Neural cell (in vitro differentiated cells): ENCODE data around the gene LYVE1. TPM values are rescaled to one million over a fixed set of nuclear protein-coding genes. Genes with fewer than 3 reads are reported as not detected.

Source experiments
- H2AFZ ChIP-seq: fragments of 200-600, 300-800 bp; sonication (generic), shearing (Covaris generic); 2 replicates; pipeline ENCODE4 v1.6.0; 2014; ENCODE audit warnings: low read depth, mild to moderate bottlenecking, antibody characterized with exemption, low read length, moderate library complexity
- H3F3A ChIP-seq: fragments of 200-600 bp; shearing (Covaris generic); 2 replicates; pipeline ENCODE4 v1.6.1; 2016; ENCODE audit warnings: mild to moderate bottlenecking, moderate library complexity, mixed read lengths, antibody characterized with exemption, low read length; ENCODE audit not compliant: insufficient read depth, poor library complexity, severe bottlenecking
- H3K27ac ChIP-seq: fragments of 200-600, 300-800 bp; sonication (generic), shearing (Covaris generic); 2 replicates; pipeline ENCODE4 v1.5.1; 2014; ENCODE audit warnings: mild to moderate bottlenecking, low read length, moderate library complexity
- H3K27me3 ChIP-seq: fragments of 300-800, 200-600 bp; sonication (generic), shearing (Covaris generic); 2 replicates; pipeline ENCODE4 v1.6.0; 2014; ENCODE audit warnings: mild to moderate bottlenecking, low read depth, low read length, moderate library complexity; ENCODE audit not compliant: insufficient read depth
- H3K36me3 ChIP-seq: fragments of 300-800, 200-600 bp; sonication (generic), shearing (Covaris generic); 2 replicates; pipeline ENCODE4 v1.5.1; 2014; ENCODE audit warnings: mild to moderate bottlenecking, antibody characterized with exemption, low read length, moderate library complexity; ENCODE audit not compliant: insufficient read depth
- H3K4me2 ChIP-seq: fragments of 300-800, 200-600 bp; sonication (generic), shearing (Covaris generic); 2 replicates; pipeline ENCODE4 v1.6.0; 2014; ENCODE audit warnings: mild to moderate bottlenecking, low read length
- H3K4me3 ChIP-seq: fragments of 300-800, 200-600 bp; sonication (generic), shearing (Covaris generic); 2 replicates; pipeline ENCODE4 v1.5.1; 2014; ENCODE audit warnings: mild to moderate bottlenecking, low read length, moderate library complexity
- H3K79me2 ChIP-seq: fragments of 200-600 bp; shearing (Covaris generic); replicated peaks from 2 replicates; pipeline ENCODE4 v1.6.0; 2014; ENCODE audit warnings: mild to moderate bottlenecking, low read length, moderate library complexity; ENCODE audit not compliant: insufficient read depth
- H3K9ac ChIP-seq: fragments of 300-800, 200-600 bp; sonication (generic), shearing (Covaris generic); 2 replicates; pipeline ENCODE4 v1.6.1; 2016; ENCODE audit warnings: mild to moderate bottlenecking, low read length, mixed read lengths
- H3K9me2 ChIP-seq: fragments of 200-600 bp; shearing (Covaris generic); 2 replicates; pipeline ENCODE4 v1.6.1; 2016; ENCODE audit warnings: mild to moderate bottlenecking, low read length, mixed read lengths; ENCODE audit not compliant: insufficient read depth
- H3K9me3 ChIP-seq: fragments of 200-600, 300-800 bp; sonication (generic), shearing (Covaris generic); 2 replicates; pipeline ENCODE4 v1.6.1; 2016; ENCODE audit warnings: mild to moderate bottlenecking, mixed run types, low read length, moderate library complexity, mixed read lengths
- H4K20me1 ChIP-seq: fragments of 200-600 bp; shearing (Covaris generic); 2 replicates; pipeline ENCODE4 v1.6.1; 2016; ENCODE audit warnings: mild to moderate bottlenecking, mixed run types; ENCODE audit not compliant: insufficient read depth
- CTCF ChIP-seq: fragments of 450-650 bp; IDR thresholded peaks from 2 replicates; pipeline ENCODE4 v1.5.1; 2014; ENCODE audit warnings: antibody characterized with exemption, mild to moderate bottlenecking, moderate library complexity; ENCODE audit not compliant: poor library complexity, severe bottlenecking
- EP300 ChIP-seq: fragments of 450-650 bp; conservative IDR thresholded peaks from 2 replicates; pipeline ENCODE4 v1.6.1; 2014; ENCODE audit warnings: antibody characterized with exemption, mild to moderate bottlenecking, moderate library complexity; ENCODE audit not compliant: poor library complexity, severe bottlenecking
- EZH2 ChIP-seq: fragments of 200-600, 300-800 bp; shearing (Covaris generic), sonication (generic); IDR thresholded peaks from 2 replicates; pipeline ENCODE4 v1.6.1; 2014; ENCODE audit warnings: antibody characterized with exemption, low read length, borderline replicate concordance, mild to moderate bottlenecking; ENCODE audit not compliant: insufficient read depth, poor library complexity, severe bottlenecking
- MXI1 ChIP-seq: fragments of 450-650 bp; conservative IDR thresholded peaks from 2 replicates; pipeline ENCODE4 v1.6.1; 2014; ENCODE audit warnings: antibody characterized with exemption, mild to moderate bottlenecking; ENCODE audit not compliant: poor library complexity, severe bottlenecking
- POLR2AphosphoS5 ChIP-seq: IDR thresholded peaks from 2 replicates; pipeline ENCODE4 v1.6.1; 2012
- RAD21 ChIP-seq: fragments of 450-650 bp; conservative IDR thresholded peaks from 2 replicates; pipeline ENCODE4 v1.6.1; 2014; ENCODE audit warnings: antibody characterized with exemption, mild to moderate bottlenecking, moderate library complexity
- REST ChIP-seq: IDR thresholded peaks from 2 replicates; pipeline ENCODE4 v1.6.1; 2012; ENCODE audit warnings: borderline replicate concordance
- SMC3 ChIP-seq: fragments of 450-650 bp; conservative IDR thresholded peaks from 2 replicates; pipeline ENCODE4 v1.6.1; 2014; ENCODE audit warnings: antibody characterized with exemption, mild to moderate bottlenecking, moderate library complexity; ENCODE audit not compliant: poor library complexity
- TAF1 ChIP-seq: IDR thresholded peaks from 2 replicates; pipeline ENCODE4 v1.6.1; 2012; ENCODE audit warnings: low read depth
- polyA plus RNA-seq: library from polyadenylated mRNA; depleted of rRNA; stranded (reverse); fragments of >200 nt; gene quantifications from 2 replicates; pipeline ENCODE4 v1.2.3, GENCODE V29; 2014

Gene LYVE1
- polyA plus RNA-seq, 1 donor from 2014 or later, result not detected

DNA sequence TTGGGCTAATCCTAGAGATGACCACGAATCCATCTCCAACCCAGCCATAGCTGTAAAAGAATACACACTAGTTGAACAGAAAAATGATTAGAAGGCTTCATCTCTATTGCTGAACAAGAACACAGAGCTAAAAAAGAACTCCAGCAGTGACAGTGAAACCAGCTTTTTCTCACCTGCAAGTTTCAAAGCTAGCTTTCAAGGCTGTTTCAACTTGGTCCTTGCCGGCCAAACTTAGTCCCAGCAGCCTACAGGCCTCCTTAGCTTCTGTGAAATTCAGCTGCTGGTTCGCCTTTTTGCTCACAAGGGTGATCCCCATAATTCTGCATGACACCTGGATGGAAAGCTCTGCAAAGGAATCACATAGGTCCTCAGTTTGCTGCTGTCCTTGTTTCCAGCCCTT lies 4.4 kb downstream of the LYVE1 start:
- Histone ChIP-seq H3F3A (no peaks in the 10 kb centered on the region), H3K27me3 (no peaks in the 10 kb centered on the region), H4K20me1 (no peaks in the 10 kb centered on the region), H3K27ac (no peak overlapping the region), H3K36me3 (no peaks in the 10 kb centered on the region), H3K9me2 (no peaks in the 10 kb centered on the region), H3K9me3 (no peaks in the 10 kb centered on the region), H3K4me3 (no peak overlapping the region), H3K9ac (no peak overlapping the region), H2AFZ (no peak overlapping the region), H3K4me2 (no peak overlapping the region), H3K79me2 (no peaks in the 10 kb centered on the region)
- TF ChIP-seq CTCF, result no peak
- TF ChIP-seq POLR2AphosphoS5, result no peak
- TF ChIP-seq EZH2, result no peak
- TF ChIP-seq EP300, result no peak
- TF ChIP-seq SMC3, result no peak
- no peak for TF ChIP-seq MXI1
- TF ChIP-seq RAD21, result no peak
- TF ChIP-seq TAF1, result no peak
- no peak for TF ChIP-seq REST

DNA sequence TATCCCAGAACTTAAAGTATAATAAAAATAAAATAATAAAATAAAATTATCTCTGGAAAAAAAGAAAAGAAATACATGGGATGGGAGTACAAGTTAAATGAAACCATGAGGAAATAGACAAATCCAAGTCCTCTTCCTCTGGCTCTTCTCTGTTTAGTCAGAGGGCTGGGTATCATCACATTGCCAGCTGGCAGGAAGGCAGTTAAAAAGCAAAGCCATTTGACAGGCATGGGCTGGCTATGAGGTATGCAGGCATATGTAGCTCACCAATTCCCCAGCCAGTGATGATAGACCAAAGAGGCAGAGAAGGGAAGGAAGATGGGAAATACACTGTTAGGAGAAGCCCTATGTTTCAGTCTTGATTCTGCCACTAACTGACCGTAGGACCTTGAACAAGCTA lies 6.5 kb downstream of the LYVE1 start:
- Histone ChIP-seq H3K27me3 (no peaks in the 10 kb centered on the region), H3K9me2 (no peaks in the 10 kb centered on the region), H3K36me3 (no peaks in the 10 kb centered on the region), H3K9me3 (no peaks in the 10 kb centered on the region), H3K9ac (no peak overlapping the region), H4K20me1 (no peaks in the 10 kb centered on the region), H3K27ac (no peak overlapping the region), H2AFZ (no peak overlapping the region), H3K4me3 (no peak overlapping the region), H3K4me2 (no peak overlapping the region), H3K79me2 (no peaks in the 10 kb centered on the region), H3F3A (no peaks in the 10 kb centered on the region)
- TF ChIP-seq EZH2 (no peak), POLR2AphosphoS5 (no peak)
